ENCODE data around the gene ZMYND8. TPM values are rescaled to one million over a fixed set of nuclear protein-coding genes. Genes with fewer than 3 reads are reported as not detected.

Gene ZMYND8
- total RNA-seq, 1 donor from 2014 or later: 37.9 TPM

GRCh38 chr20:47227576-47227975, 128.9 kb downstream of the ZMYND8 start:
- Histone ChIP-seq H3K4me3 (no peak overlapping the region), H3K36me3 (peaks cover 82% of the 10 kb centered on the region), H3K27ac (replicated peaks) (no peak overlapping the region), H3K4me1 (peaks cover 46% of the 10 kb centered on the region), H3K9me3 (replicated peaks) (no peaks in the 10 kb centered on the region), H3K27me3 (ENCODE audit: low read depth) (no peaks in the 10 kb centered on the region)
- TF ChIP-seq CTCF (IDR thresholded peaks at IDR 0.05; ENCODE audit: borderline replicate concordance): no peak
- intact Hi-C loops (cut with micrococcal nuclease): no loop called here
- no peak for DNase-seq

GRCh38 chr20:47227119-47227518, 129.4 kb downstream of the ZMYND8 start:
- Histone ChIP-seq H3K4me3 (no peak overlapping the region), H3K27ac (replicated peaks) (no peak overlapping the region), H3K27me3 (ENCODE audit: low read depth) (no peaks in the 10 kb centered on the region), H3K4me1 (peaks cover 43% of the 10 kb centered on the region), H3K9me3 (replicated peaks) (no peaks in the 10 kb centered on the region), H3K36me3 (peaks cover 83% of the 10 kb centered on the region)
- TF ChIP-seq CTCF (IDR thresholded peaks at IDR 0.05; ENCODE audit: borderline replicate concordance): no peak
- DNase-seq: no peak
- intact Hi-C loops (cut with micrococcal nuclease): no loop called here

GRCh38 chr20:47225458-47225857, 131.0 kb downstream of the ZMYND8 start:
- intact Hi-C loops (cut with micrococcal nuclease): no loop called here
- Histone ChIP-seq H3K9me3 (replicated peaks) (no peaks in the 10 kb centered on the region), H3K4me1 (peaks cover 32% of the 10 kb centered on the region), H3K4me3 (no peak overlapping the region), H3K27me3 (ENCODE audit: low read depth) (no peaks in the 10 kb centered on the region), H3K27ac (replicated peaks) (no peak overlapping the region), H3K36me3 (peaks cover 95% of the 10 kb centered on the region)
- no peak for TF ChIP-seq CTCF (IDR thresholded peaks at IDR 0.05; ENCODE audit: borderline replicate concordance)
- DNase-seq: no peak

- H3K9me3 ChIP-seq (replicated peaks): no peaks in the 10 kb centered on the region
- H3K27me3 ChIP-seq (ENCODE audit: low read depth): no peaks in the 10 kb centered on the region
- H3K4me1 ChIP-seq: peaks cover 29% of the 10 kb centered on the region
- DNase-seq: no peak
- peaks cover 96% of the 10 kb centered on the region for H3K36me3 ChIP-seq
- no peak overlapping the region for H3K4me3 ChIP-seq
- intact Hi-C loops (cut with micrococcal nuclease): no loop called here
- no peak overlapping the region for H3K27ac ChIP-seq (replicated peaks)
- no peak for TF ChIP-seq CTCF (IDR thresholded peaks at IDR 0.05; ENCODE audit: borderline replicate concordance)
Measured at GRCh38 chr20:47224857-47225256, 131.6 kb downstream of the ZMYND8 start.

- Histone ChIP-seq H3K4me3 (no peak overlapping the region), H3K27me3 (ENCODE audit: low read depth) (no peaks in the 10 kb centered on the region), H3K36me3 (peaks cover 96% of the 10 kb centered on the region), H3K9me3 (replicated peaks) (no peaks in the 10 kb centered on the region), H3K27ac (replicated peaks) (no peak overlapping the region), H3K4me1 (peaks cover 24% of the 10 kb centered on the region)
- DNase-seq: no peak
- intact Hi-C loops (cut with micrococcal nuclease): no loop called here
- TF ChIP-seq CTCF (IDR thresholded peaks at IDR 0.05; ENCODE audit: borderline replicate concordance): no peak
Measured at GRCh38 chr20:47224300-47224791, 132.2 kb downstream of the ZMYND8 start.

All from left ventricle myocardium inferior (tissue), 1 donor.